ENCODE data around the gene RFXAP. TPM values are rescaled to one million over a fixed set of nuclear protein-coding genes. Genes with fewer than 3 reads are reported as not detected.

Gene RFXAP
- polyA plus RNA-seq, 1 of the 3 experiments (the other 2 are of a cell fraction), result 4.1 TPM

DNA sequence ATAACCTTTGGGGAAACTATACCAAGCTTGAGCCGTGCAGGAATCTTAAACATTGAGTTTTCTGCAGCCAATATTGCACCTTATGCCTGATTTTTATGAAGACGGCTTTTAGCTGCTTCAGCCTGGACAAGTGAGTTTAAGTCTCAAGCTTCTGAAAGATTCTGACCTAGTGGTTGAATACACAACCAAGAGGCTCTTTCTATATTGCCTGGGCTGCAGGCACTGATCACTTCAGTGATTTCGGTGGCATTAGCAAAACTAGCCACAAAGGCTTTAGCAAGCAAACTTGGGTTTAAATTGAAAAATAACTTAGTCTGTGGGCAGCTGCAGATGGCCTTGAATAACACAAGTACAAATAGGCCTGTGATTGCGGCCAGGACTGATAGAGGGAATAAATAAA lies 29.3 kb upstream of the RFXAP start:
- Histone ChIP-seq H3K27ac (ENCODE audit: low read depth in 2 of 2, low read length in 1 of 2) (no peak overlapping the region), H3K9me2 (no peaks in the 10 kb centered on the region), H4K20me1 (ENCODE audit: insufficient read depth) (no peaks in the 10 kb centered on the region), H3K36me3 (replicated peaks in 1 of 2; ENCODE audit: control insufficient read depth in 1 of 2, insufficient read depth in 2 of 2, low read length in 1 of 2) (no peaks in the 10 kb centered on the region), H2AFZ (ENCODE audit: low read depth) (no peak overlapping the region), H3K79me2 (ENCODE audit: insufficient read depth) (no peaks in the 10 kb centered on the region), H3K9me3 (no peaks in the 10 kb centered on the region), H3K4me3 (ENCODE audit: low read depth in 2 of 2, low read length in 1 of 2) (no peak overlapping the region), H3K4me2 (no peak overlapping the region), H3K27me3 (ENCODE audit: insufficient read depth) (no peaks in the 10 kb centered on the region), H3K9ac (no peak overlapping the region), H3F3A (replicated peaks; ENCODE audit: insufficient read depth) (no peaks in the 10 kb centered on the region), H3K4me1 (ENCODE audit: control insufficient read depth in 1 of 2, insufficient read depth in 2 of 2, low read depth in 1 of 2, low read length in 1 of 2) (no peaks in the 10 kb centered on the region)
- 67% methylated on average over 4 of the region's 4 CpGs for WGBS (ENCODE audit: low lambda C conversion rate)
- POLR2A ChIA-PET, result no interaction called here
- TF ChIP-seq MAX (IDR thresholded peaks at IDR 0.05; ENCODE audit: low read depth) (no peak), MXI1 (IDR thresholded peaks at IDR 0.05; ENCODE audit: low read depth, low read length) (no peak), PBX3 (IDR thresholded peaks at IDR 0.05) (no peak), SIN3A (IDR thresholded peaks at IDR 0.05; ENCODE audit: borderline replicate concordance, low read depth, low read length) (no peak), NFIC (IDR thresholded peaks at IDR 0.05; ENCODE audit: borderline replicate concordance) (no peak), FOXJ3 (CRISPR knock-in tag; IDR thresholded peaks at IDR 0.05) (no peak), EZH2phosphoT487 (IDR thresholded peaks at IDR 0.05; ENCODE audit: borderline replicate concordance, low read depth) (no peak), JUND (IDR thresholded peaks at IDR 0.05) (no peak), REST (IDR thresholded peaks at IDR 0.05; ENCODE audit: low read depth, low read length) (no peak), POLR2AphosphoS5 (IDR thresholded peaks at IDR 0.05; ENCODE audit: low read depth, low read length) (no peak), CHD2 (IDR thresholded peaks at IDR 0.05; ENCODE audit: low read length, partially characterized antibody) (no peak)
- TF ChIP-seq, protein P1, sequence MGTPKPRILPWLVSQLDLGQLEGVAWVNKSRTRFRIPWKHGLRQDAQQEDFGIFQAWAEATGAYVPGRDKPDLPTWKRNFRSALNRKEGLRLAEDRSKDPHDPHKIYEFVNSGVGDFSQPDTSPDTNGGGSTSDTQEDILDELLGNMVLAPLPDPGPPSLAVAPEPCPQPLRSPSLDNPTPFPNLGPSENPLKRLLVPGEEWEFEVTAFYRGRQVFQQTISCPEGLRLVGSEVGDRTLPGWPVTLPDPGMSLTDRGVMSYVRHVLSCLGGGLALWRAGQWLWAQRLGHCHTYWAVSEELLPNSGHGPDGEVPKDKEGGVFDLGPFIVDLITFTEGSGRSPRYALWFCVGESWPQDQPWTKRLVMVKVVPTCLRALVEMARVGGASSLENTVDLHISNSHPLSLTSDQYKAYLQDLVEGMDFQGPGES (IDR thresholded peaks at IDR 0.05; ENCODE audit: low read depth, low read length), result no peak
- CTCF ChIA-PET, result no interaction called here
- no peak for DNase-seq
